H9 (cell line): ENCODE results near the gene HP. TPM values are rescaled to one million over a fixed set of nuclear protein-coding genes. Genes with fewer than 3 reads are reported as not detected.

Source experiments
- DNase-seq: peaks from one replicate; pipeline ENCODE4 v3.0.0-alpha.2; 2017
- H2AFZ ChIP-seq: one replicate; pipeline ENCODE4 v1.6.1; 2013; ENCODE audit warnings: mild to moderate bottlenecking, low read length, control low read depth, moderate library complexity
- H2AK5ac ChIP-seq: 2 replicates; pipeline ENCODE4 v1.6.1; 2013; ENCODE audit warnings: low read length, control low read depth, mixed read lengths; ENCODE audit not compliant: insufficient read length
- H2BK120ac ChIP-seq: one replicate; pipeline ENCODE4 v1.6.1; 2013; ENCODE audit warnings: low read depth, mild to moderate bottlenecking, low read length, control low read depth, inconsistent platforms; ENCODE audit not compliant: poor library complexity, severe bottlenecking
- H2BK12ac ChIP-seq: 2 replicates; pipeline ENCODE4 v1.6.1; 2013; ENCODE audit warnings: low read length, control low read depth, mixed read lengths, low read depth; ENCODE audit not compliant: insufficient read length
- H2BK15ac ChIP-seq: 2 replicates; pipeline ENCODE4 v1.6.1; 2013; ENCODE audit warnings: low read depth, low read length, control low read depth
- H2BK20ac ChIP-seq: one replicate; pipeline ENCODE4 v1.6.1; 2013; ENCODE audit warnings: low read depth, mild to moderate bottlenecking, low read length, control low read depth, inconsistent platforms; ENCODE audit not compliant: poor library complexity, severe bottlenecking
- H2BK5ac ChIP-seq: 2 replicates; pipeline ENCODE4 v1.6.1; 2013; ENCODE audit warnings: low read length, control low read depth, mixed read lengths; ENCODE audit not compliant: insufficient read length
- H3K14ac ChIP-seq: 2 replicates; pipeline ENCODE4 v1.6.1; 2013; ENCODE audit warnings: low read length, control low read depth; ENCODE audit not compliant: insufficient read depth
- H3K18ac ChIP-seq: 2 replicates; pipeline ENCODE4 v1.6.1; 2013; ENCODE audit warnings: low read depth, mild to moderate bottlenecking, mixed read lengths, low read length, control low read depth; ENCODE audit not compliant: insufficient read length
- H3K23ac ChIP-seq: 2 replicates; pipeline ENCODE4 v1.6.1; 2013; ENCODE audit warnings: low read length, control low read depth, mixed read lengths, low read depth; ENCODE audit not compliant: insufficient read length
- H3K23me2 ChIP-seq: 2 replicates; pipeline ENCODE4 v1.6.1; 2013; ENCODE audit warnings: low read depth, mild to moderate bottlenecking, mixed read lengths, low read length, control low read depth; ENCODE audit not compliant: insufficient read length, poor library complexity, severe bottlenecking
- H3K27ac ChIP-seq: 2 replicates; pipeline ENCODE4 v1.5.1; 2013; ENCODE audit warnings: low read length, control low read depth, mixed read lengths, low read depth; ENCODE audit not compliant: insufficient read length
- H3K27me3 ChIP-seq: 2 replicates; pipeline ENCODE4 v1.6.1; 2013; ENCODE audit warnings: low read length, control low read depth, inconsistent platforms; ENCODE audit not compliant: insufficient read depth
- H3K4ac ChIP-seq: 2 replicates; pipeline ENCODE4 v1.6.1; 2013; ENCODE audit warnings: low read depth, mild to moderate bottlenecking, control low read depth, inconsistent platforms, low read length, moderate library complexity
- H3K4me1 ChIP-seq: 2 replicates; pipeline ENCODE4 v1.6.1; 2013; ENCODE audit warnings: low read length, control low read depth, inconsistent platforms; ENCODE audit not compliant: insufficient read depth
- H3K4me2 ChIP-seq: 2 replicates; pipeline ENCODE4 v1.6.1; 2013; ENCODE audit warnings: low read length, control low read depth, mixed read lengths; ENCODE audit not compliant: insufficient read length, insufficient read depth
- H3K56ac ChIP-seq: 2 replicates; pipeline ENCODE4 v1.6.1; 2013; ENCODE audit warnings: low read depth, mild to moderate bottlenecking, mixed read lengths, low read length, control low read depth; ENCODE audit not compliant: insufficient read length
- H3K79me1 ChIP-seq: 2 replicates; pipeline ENCODE4 v1.6.1; 2013; ENCODE audit warnings: low read depth, mild to moderate bottlenecking, moderate library complexity, low read length, control low read depth, inconsistent platforms; ENCODE audit not compliant: insufficient read depth, poor library complexity, severe bottlenecking
- H3K79me2 ChIP-seq: 2 replicates; pipeline ENCODE4 v1.6.1; 2013; ENCODE audit warnings: low read length, control low read depth, inconsistent platforms; ENCODE audit not compliant: insufficient read depth
- H3K9ac ChIP-seq: 2 replicates; pipeline ENCODE4 v1.6.1; 2013; ENCODE audit warnings: low read length, control low read depth, mixed read lengths; ENCODE audit not compliant: insufficient read length; ENCODE audit errors: extremely low read depth
- H3K9me3 ChIP-seq: one replicate; pipeline ENCODE4 v1.6.1; 2013; ENCODE audit warnings: low read depth, low read length, inconsistent platforms; ENCODE audit not compliant: control insufficient read depth
- H3T11ph ChIP-seq: one replicate; pipeline ENCODE4 v1.6.1; 2013; ENCODE audit warnings: mild to moderate bottlenecking, low read length, control low read depth, inconsistent platforms
- H4K20me1 ChIP-seq: one replicate; pipeline ENCODE4 v1.6.1; 2013; ENCODE audit not compliant: control insufficient read depth, insufficient read length, insufficient read depth
- H4K5ac ChIP-seq: 2 replicates; pipeline ENCODE4 v1.6.1; 2013; ENCODE audit warnings: low read depth, mild to moderate bottlenecking, mixed read lengths, low read length, control low read depth; ENCODE audit not compliant: insufficient read length
- H4K8ac ChIP-seq: replicated peaks from 2 replicates; pipeline ENCODE4 v1.6.1; 2013; ENCODE audit warnings: low read length, control low read depth, mixed read lengths, low read depth; ENCODE audit not compliant: insufficient read length
- H4K91ac ChIP-seq: 2 replicates; pipeline ENCODE4 v1.6.1; 2013; ENCODE audit warnings: low read depth, mild to moderate bottlenecking, moderate library complexity, mixed read lengths, low read length, control low read depth; ENCODE audit not compliant: insufficient read length
- H3K27ac Mint-ChIP-seq, 3 experiments: 2 replicates in 2 of 3; 3 replicates in 1 of 3; pipeline ENCODE4 v1.8.0; 2020 to 2021; ENCODE audit warnings: mixed read lengths in 3 of 3, mild to moderate bottlenecking in 1 of 3, moderate library complexity in 1 of 3
- H3K27me3 Mint-ChIP-seq: 2 replicates; pipeline ENCODE4 v1.8.0; 2021; ENCODE audit warnings: low read depth, mild to moderate bottlenecking, moderate library complexity, mixed read lengths
- H3K36me3 Mint-ChIP-seq, 3 experiments: 2 replicates in 2 of 3; 3 replicates in 1 of 3; pipeline ENCODE4 v1.8.0; 2020 to 2021; ENCODE audit warnings: low read depth in 3 of 3, mixed read lengths in 3 of 3; ENCODE audit not compliant: insufficient read depth in 1 of 3
- H3K4me1 Mint-ChIP-seq, 2 experiments: 2 replicates each; pipeline ENCODE4 v1.8.0; 2020; ENCODE audit warnings: mixed read lengths in 2 of 2
- H3K4me3 Mint-ChIP-seq, 2 experiments: 2 replicates in 1 of 2; 3 replicates in 1 of 2; pipeline ENCODE4 v1.8.0; 2020 to 2021; ENCODE audit warnings: mild to moderate bottlenecking in 2 of 2, mixed read lengths in 2 of 2, moderate library complexity in 1 of 2
- H3K9me3 Mint-ChIP-seq, 2 experiments: 2 replicates in 1 of 2; 3 replicates in 1 of 2; pipeline ENCODE4 v1.8.0; 2020; ENCODE audit warnings: mild to moderate bottlenecking in 2 of 2, mixed read lengths in 2 of 2, moderate library complexity in 1 of 2
- WGBS: extraction: QIAGEN DNeasy Blood & Tissue Kit; methylation state at CpG from one replicate; pipeline ENCODE4 v1.1.7; 2013; ENCODE audit warnings: missing lambda C conversion rate, low lambda C conversion rate, mixed read lengths; ENCODE audit not compliant: insufficient read length; ENCODE audit errors: extremely low coverage; 5-methylcytosine and 5-hydroxymethylcytosine counted together
- total RNA-seq: library from RNA; stranded (reverse); gene quantifications from 2 replicates; pipeline ENCODE4 v1.2.1, GENCODE V29; 2021
- TF ChIP-seq, protein P1 (sequence below): fragments of 200-600 bp; sonication (generic); conservative IDR thresholded peaks from 3 replicates; pipeline ENCODE4 v1.8.0; 2021; ENCODE audit warnings: antibody characterized with exemption, mild to moderate bottlenecking

Gene HP
- total RNA-seq, 1 experiment from 2014 or later, result not detected

DNA sequence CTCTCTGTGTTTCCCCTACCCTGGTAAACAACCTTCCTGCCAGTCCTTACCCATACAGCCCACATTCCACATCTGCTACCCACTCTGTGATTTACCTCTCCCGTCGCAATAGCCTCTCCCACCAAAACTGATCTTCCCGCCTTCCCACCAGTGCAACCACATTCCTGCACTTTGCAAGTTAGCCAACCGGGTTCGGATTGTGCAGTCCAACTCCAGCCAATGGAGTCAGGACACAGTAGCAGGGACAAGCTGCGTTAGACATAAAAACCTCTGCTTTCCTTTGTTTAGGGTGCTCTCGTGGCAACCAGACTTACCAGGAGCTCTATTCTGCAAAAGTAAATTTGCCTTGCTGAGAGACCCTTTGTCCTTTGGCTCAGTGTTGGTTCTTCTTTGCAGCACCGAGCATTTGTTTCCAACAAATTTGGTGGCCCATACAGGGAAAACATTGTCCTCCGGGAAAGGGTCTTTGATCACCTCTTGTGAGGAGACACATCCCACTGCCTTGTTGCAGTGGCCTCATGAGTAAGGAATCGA, 10.1 kb downstream of the HP start:
- Mint-ChIP-seq H3K27ac (no peak overlapping the region), H3K27me3 (peaks cover 12% of the 10 kb centered on the region; the same call in 1 of the 2 replicates), H3K4me3 (no peak overlapping the region), H3K9me3 (peaks cover 0 to 3% of the 10 kb centered on the region in 2 experiments; a peak in 2 of 5 replicates), H3K4me1 (peaks cover 0 to 3% of the 10 kb centered on the region in 2 experiments; a peak in 1 of 4 replicates), H3K36me3 (no peaks in the 10 kb centered on the region)
- no peak overlapping the region for H2BK120ac ChIP-seq
- no peak overlapping the region for H2BK15ac ChIP-seq
- no peak overlapping the region for H4K91ac ChIP-seq
- DNase-seq, result no peak
- no peak overlapping the region for H3K9ac ChIP-seq
- TF ChIP-seq, protein P1, sequence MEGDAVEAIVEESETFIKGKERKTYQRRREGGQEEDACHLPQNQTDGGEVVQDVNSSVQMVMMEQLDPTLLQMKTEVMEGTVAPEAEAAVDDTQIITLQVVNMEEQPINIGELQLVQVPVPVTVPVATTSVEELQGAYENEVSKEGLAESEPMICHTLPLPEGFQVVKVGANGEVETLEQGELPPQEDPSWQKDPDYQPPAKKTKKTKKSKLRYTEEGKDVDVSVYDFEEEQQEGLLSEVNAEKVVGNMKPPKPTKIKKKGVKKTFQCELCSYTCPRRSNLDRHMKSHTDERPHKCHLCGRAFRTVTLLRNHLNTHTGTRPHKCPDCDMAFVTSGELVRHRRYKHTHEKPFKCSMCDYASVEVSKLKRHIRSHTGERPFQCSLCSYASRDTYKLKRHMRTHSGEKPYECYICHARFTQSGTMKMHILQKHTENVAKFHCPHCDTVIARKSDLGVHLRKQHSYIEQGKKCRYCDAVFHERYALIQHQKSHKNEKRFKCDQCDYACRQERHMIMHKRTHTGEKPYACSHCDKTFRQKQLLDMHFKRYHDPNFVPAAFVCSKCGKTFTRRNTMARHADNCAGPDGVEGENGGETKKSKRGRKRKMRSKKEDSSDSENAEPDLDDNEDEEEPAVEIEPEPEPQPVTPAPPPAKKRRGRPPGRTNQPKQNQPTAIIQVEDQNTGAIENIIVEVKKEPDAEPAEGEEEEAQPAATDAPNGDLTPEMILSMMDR, result no peak
- H3K79me2 ChIP-seq, result no peaks in the 10 kb centered on the region
- no peak overlapping the region for H3K18ac ChIP-seq
- H3K23ac ChIP-seq, result no peak overlapping the region
- WGBS, result no CpG with 5 or more reads among the region's 10 CpGs
- H2BK5ac ChIP-seq, result no peak overlapping the region
- H4K20me1 ChIP-seq, result no peaks in the 10 kb centered on the region
- H3K9me3 ChIP-seq, result no peaks in the 10 kb centered on the region
- H4K5ac ChIP-seq, result no peak overlapping the region
- no peak overlapping the region for H3K4me2 ChIP-seq
- no peaks in the 10 kb centered on the region for H3K4me1 ChIP-seq
- no peak overlapping the region for H2BK12ac ChIP-seq
- no peaks in the 10 kb centered on the region for H3K79me1 ChIP-seq
- H3K27ac ChIP-seq, result no peak overlapping the region
- H3K56ac ChIP-seq, result no peak overlapping the region
- H3T11ph ChIP-seq, result no peak overlapping the region
- no peak overlapping the region for H3K4ac ChIP-seq
- H2AFZ ChIP-seq, result no peak overlapping the region
- H2AK5ac ChIP-seq, result no peak overlapping the region
- H4K8ac ChIP-seq, result no peak overlapping the region
- no peaks in the 10 kb centered on the region for H3K27me3 ChIP-seq
- H3K14ac ChIP-seq, result no peak overlapping the region
- no peak overlapping the region for H2BK20ac ChIP-seq
- no peaks in the 10 kb centered on the region for H3K23me2 ChIP-seq
